Measurements from ENCODE around the gene ATXN7. TPM values are rescaled to one million over a fixed set of nuclear protein-coding genes. Genes with fewer than 3 reads are reported as not detected.

ATXN7 gene
- total and polyA plus RNA-seq, 2 of the 13 experiments (the other 11 are each of a cell fraction or from before 2014, with no cell fraction given): 13.8 to 20.0 TPM

DNA sequence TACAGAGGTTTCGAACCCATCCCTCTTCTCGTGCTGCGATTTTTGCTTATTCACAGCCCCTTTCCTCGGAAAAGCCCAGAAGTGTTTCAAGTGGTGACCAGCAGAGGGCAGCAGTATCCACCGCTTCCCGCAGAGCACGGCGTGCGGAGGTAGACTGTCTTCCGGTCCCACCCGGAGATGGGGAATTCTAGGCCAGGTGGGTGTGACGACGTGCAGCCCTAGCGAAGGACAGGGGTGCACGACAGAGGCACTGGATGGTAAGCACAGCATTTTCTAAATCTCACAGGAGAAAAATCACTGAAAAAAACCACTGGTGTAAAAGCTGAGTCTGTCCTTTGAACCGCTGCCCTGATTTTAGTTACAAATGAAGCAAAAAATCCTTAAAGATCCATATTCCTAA is 167.1 kb downstream of the ATXN7 start (continued):
- TF ChIP-seq, protein P1, sequence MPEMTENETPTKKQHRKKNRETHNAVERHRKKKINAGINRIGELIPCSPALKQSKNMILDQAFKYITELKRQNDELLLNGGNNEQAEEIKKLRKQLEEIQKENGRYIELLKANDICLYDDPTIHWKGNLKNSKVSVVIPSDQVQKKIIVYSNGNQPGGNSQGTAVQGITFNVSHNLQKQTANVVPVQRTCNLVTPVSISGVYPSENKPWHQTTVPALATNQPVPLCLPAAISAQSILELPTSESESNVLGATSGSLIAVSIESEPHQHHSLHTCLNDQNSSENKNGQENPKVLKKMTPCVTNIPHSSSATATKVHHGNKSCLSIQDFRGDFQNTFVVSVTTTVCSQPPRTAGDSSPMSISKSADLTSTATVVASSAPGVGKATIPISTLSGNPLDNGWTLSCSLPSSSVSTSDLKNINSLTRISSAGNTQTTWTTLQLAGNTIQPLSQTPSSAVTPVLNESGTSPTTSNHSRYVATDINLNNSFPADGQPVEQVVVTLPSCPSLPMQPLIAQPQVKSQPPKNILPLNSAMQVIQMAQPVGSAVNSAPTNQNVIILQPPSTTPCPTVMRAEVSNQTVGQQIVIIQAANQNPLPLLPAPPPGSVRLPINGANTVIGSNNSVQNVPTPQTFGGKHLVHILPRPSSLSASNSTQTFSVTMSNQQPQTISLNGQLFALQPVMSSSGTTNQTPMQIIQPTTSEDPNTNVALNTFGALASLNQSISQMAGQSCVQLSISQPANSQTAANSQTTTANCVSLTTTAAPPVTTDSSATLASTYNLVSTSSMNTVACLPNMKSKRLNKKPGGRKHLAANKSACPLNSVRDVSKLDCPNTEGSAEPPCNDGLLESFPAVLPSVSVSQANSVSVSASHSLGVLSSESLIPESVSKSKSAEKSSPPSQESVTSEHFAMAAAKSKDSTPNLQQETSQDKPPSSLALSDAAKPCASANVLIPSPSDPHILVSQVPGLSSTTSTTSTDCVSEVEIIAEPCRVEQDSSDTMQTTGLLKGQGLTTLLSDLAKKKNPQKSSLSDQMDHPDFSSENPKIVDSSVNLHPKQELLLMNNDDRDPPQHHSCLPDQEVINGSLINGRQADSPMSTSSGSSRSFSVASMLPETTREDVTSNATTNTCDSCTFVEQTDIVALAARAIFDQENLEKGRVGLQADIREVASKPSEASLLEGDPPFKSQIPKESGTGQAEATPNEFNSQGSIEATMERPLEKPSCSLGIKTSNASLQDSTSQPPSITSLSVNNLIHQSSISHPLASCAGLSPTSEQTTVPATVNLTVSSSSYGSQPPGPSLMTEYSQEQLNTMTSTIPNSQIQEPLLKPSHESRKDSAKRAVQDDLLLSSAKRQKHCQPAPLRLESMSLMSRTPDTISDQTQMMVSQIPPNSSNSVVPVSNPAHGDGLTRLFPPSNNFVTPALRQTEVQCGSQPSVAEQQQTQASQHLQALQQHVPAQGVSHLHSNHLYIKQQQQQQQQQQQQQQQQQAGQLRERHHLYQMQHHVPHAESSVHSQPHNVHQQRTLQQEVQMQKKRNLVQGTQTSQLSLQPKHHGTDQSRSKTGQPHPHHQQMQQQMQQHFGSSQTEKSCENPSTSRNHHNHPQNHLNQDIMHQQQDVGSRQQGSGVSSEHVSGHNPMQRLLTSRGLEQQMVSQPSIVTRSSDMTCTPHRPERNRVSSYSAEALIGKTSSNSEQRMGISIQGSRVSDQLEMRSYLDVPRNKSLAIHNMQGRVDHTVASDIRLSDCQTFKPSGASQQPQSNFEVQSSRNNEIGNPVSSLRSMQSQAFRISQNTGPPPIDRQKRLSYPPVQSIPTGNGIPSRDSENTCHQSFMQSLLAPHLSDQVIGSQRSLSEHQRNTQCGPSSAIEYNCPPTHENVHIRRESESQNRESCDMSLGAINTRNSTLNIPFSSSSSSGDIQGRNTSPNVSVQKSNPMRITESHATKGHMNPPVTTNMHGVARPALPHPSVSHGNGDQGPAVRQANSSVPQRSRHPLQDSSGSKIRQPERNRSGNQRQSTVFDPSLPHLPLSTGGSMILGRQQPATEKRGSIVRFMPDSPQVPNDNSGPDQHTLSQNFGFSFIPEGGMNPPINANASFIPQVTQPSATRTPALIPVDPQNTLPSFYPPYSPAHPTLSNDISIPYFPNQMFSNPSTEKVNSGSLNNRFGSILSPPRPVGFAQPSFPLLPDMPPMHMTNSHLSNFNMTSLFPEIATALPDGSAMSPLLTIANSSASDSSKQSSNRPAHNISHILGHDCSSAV (CRISPR knock-in tag; IDR thresholded peaks at IDR 0.05; ENCODE audit: borderline replicate concordance): no peak
- TF ChIP-seq ARID2 (CRISPR knock-in tag; IDR thresholded peaks at IDR 0.05; ENCODE audit: borderline replicate concordance) (no peak), MIXL1 (CRISPR knock-in tag; IDR thresholded peaks at IDR 0.05) (peak; percentile 36; the same call in 1 of the 2 replicates), EEA1 (CRISPR knock-in tag; IDR thresholded peaks at IDR 0.05; ENCODE audit: borderline replicate concordance) (no peak), XRCC5 (optimal IDR thresholded peaks at IDR 0.05; ENCODE audit: low read length) (peak; percentile 66), CBX5 (CRISPR knock-in tag; IDR thresholded peaks at IDR 0.05; ENCODE audit: borderline replicate concordance) (peak; percentile 69; the same call in 1 of the 2 replicates), RXRB (CRISPR knock-in tag; IDR thresholded peaks at IDR 0.05; ENCODE audit: borderline replicate concordance) (peak; percentile 56; the same call in 1 of the 2 replicates)
- TF ChIP-seq, protein P2, sequence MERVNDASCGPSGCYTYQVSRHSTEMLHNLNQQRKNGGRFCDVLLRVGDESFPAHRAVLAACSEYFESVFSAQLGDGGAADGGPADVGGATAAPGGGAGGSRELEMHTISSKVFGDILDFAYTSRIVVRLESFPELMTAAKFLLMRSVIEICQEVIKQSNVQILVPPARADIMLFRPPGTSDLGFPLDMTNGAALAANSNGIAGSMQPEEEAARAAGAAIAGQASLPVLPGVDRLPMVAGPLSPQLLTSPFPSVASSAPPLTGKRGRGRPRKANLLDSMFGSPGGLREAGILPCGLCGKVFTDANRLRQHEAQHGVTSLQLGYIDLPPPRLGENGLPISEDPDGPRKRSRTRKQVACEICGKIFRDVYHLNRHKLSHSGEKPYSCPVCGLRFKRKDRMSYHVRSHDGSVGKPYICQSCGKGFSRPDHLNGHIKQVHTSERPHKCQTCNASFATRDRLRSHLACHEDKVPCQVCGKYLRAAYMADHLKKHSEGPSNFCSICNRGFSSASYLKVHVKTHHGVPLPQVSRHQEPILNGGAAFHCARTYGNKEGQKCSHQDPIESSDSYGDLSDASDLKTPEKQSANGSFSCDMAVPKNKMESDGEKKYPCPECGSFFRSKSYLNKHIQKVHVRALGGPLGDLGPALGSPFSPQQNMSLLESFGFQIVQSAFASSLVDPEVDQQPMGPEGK (CRISPR knock-in tag; IDR thresholded peaks at IDR 0.05): peak; percentile 41; the same call in 1 of the 2 replicates
- TF ChIP-seq, protein P3, sequence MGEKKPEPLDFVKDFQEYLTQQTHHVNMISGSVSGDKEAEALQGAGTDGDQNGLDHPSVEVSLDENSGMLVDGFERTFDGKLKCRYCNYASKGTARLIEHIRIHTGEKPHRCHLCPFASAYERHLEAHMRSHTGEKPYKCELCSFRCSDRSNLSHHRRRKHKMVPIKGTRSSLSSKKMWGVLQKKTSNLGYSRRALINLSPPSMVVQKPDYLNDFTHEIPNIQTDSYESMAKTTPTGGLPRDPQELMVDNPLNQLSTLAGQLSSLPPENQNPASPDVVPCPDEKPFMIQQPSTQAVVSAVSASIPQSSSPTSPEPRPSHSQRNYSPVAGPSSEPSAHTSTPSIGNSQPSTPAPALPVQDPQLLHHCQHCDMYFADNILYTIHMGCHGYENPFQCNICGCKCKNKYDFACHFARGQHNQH (CRISPR knock-in tag; IDR thresholded peaks at IDR 0.05): peak; percentile 94; the same call in 1 of the 2 replicates

All from HepG2 (cell line).